Measurements from ENCODE around the gene TAS2R20. TPM values are rescaled to one million over a fixed set of nuclear protein-coding genes. Genes with fewer than 3 reads are reported as not detected.
A peak's percentile ranks its signal among the peaks of the same experiment; 100 is the strongest.
"Not testable (repeated sequence)": the region's sequence is repeated elsewhere in the genome, so short reads cannot be mapped to it uniquely, and the experiment has no call there.

The TAS2R20 gene
- total RNA-seq (2.2 and 3.3 TPM in 2 replicates), polyA plus RNA-seq (0.30 and 0.48 TPM in 2 replicates), polyA minus RNA-seq (6.9 and 10.5 TPM in 2 replicates), Bru-seq, nascent RNA (percentile 91 among the genes with signal in this experiment), BruChase-seq, experiment 1, labeled RNA remaining after a 6-hour chase (percentile 67 among the genes with signal in this experiment), BruChase-seq, experiment 2, labeled RNA remaining after a 2-hour chase (percentile 94 among the genes with signal in this experiment)
- polyA plus RNA-seq (2011; cell fraction: cytosol; rRNA removed), result 0.04 and 0.10 TPM in 2 replicates
- 6.5 and 6.7 TPM in 2 replicates for polyA plus RNA-seq (2011; cell fraction: nucleus; rRNA removed)
- polyA plus RNA-seq (2012), result 0.20 and 0.40 TPM in 2 replicates
- not detected for polyA minus RNA-seq (2011; cell fraction: cytosol; rRNA and poly(A)+ RNA removed)
- polyA minus RNA-seq (2011; cell fraction: nucleus; rRNA and poly(A)+ RNA removed), result 39.7 and 64.1 TPM in 2 replicates
- long read RNA-seq, result 0 reads

- FAIRE-seq (no peak), DNase-seq (ENCODE audit: low read depth, low spot score) (no peak)
- dilution Hi-C loops (cut with MboI; ENCODE audit: extremely low pct_ligation_motif_present, low sequenced_read_pairs) (no loop called here), intact Hi-C loops (cut with micrococcal nuclease) (no loop called here)
- H2AFZ ChIP-seq (ENCODE audit: low read depth, low read length), result no peak within 1 kb of the TSS
- H3K27ac ChIP-seq (ENCODE audit: insufficient read depth, low read depth, low read length), result no peak within 1 kb of the TSS
- no peaks in the 10 kb centered on the region for H3K79me2 ChIP-seq (ENCODE audit: control insufficient read depth, insufficient read depth, low read length)
- no peaks in the 10 kb centered on the region for H3K9me1 ChIP-seq (replicated peaks; ENCODE audit: control insufficient read depth, extremely low read depth, insufficient read depth, low read length)
- POLR2A ChIA-PET, result no interaction called here
- no peaks in the 10 kb centered on the region for H3K9me3 ChIP-seq (replicated peaks; ENCODE audit: control insufficient read depth, insufficient read depth, low read length)
- peaks cover 0 to 2% of the 10 kb centered on the region in 2 experiments for H3K36me3 ChIP-seq (ENCODE audit: control insufficient read depth in 2 of 2, extremely low read depth in 1 of 2, insufficient read depth in 2 of 2, low read length in 2 of 2)
- TF ChIP-seq JUN (IDR thresholded peaks at IDR 0.05; ENCODE audit: borderline replicate concordance, insufficient read depth, insufficient read length, low read depth) (no peak), CTCF (IDR thresholded peaks at IDR 0.05; ENCODE audit: extremely low read depth in 1 of 2, insufficient read depth in 1 of 2, low read depth in 1 of 2, low read length in 2 of 2) (no peak), POLR2AphosphoS5 (IDR thresholded peaks at IDR 0.05; ENCODE audit: insufficient read depth, low read depth, low read length) (no peak), GATA2 (IDR thresholded peaks at IDR 0.05; ENCODE audit: insufficient read depth, insufficient read length, low read depth, low read length) (no peak), MAX (IDR thresholded peaks at IDR 0.05; ENCODE audit: insufficient read depth, insufficient read length) (no peak), FOS (IDR thresholded peaks at IDR 0.05; ENCODE audit: borderline replicate concordance, insufficient read depth, low read length) (no peak), MYC (IDR thresholded peaks at IDR 0.05; ENCODE audit: low read depth, low read length) (no peak), EZH2 (IDR thresholded peaks at IDR 0.05; ENCODE audit: borderline replicate concordance, low read depth, low read length, severe bottlenecking) (no peak), POLR2A (IDR thresholded peaks at IDR 0.05; ENCODE audit: low read depth, low read length) (no peak)
- CTCF ChIA-PET, result no interaction called here
- no TSS peak for BruUV-seq (replicated peaks)
- no peak within 1 kb of the TSS for H3K9ac ChIP-seq (replicated peaks; ENCODE audit: extremely low read depth, insufficient read depth, low read length)
- no peaks in the 10 kb centered on the region for H4K20me1 ChIP-seq (replicated peaks; ENCODE audit: control insufficient read depth, extremely low read depth, insufficient read depth, low read length)
- H3K4me3 ChIP-seq (replicated peaks in 1 of 3; ENCODE audit: insufficient read depth in 1 of 3, low read depth in 1 of 3, low read length in 3 of 3), result no peak within 1 kb of the TSS
- no peaks in the 10 kb centered on the region for H3K4me1 ChIP-seq (ENCODE audit: control insufficient read depth, extremely low read depth, insufficient read depth, low read length)
- no peaks in the 10 kb centered on the region for H3K27me3 ChIP-seq (ENCODE audit: control insufficient read depth in 2 of 2, insufficient read depth in 2 of 2, low read length in 2 of 2)
- no peak within 1 kb of the TSS for H3K4me2 ChIP-seq (ENCODE audit: insufficient read depth, low read length)
These were observed at the start of gene TAS2R20 for GRCh38 chr12:10998204-10998603. TAS2R20 (minus strand) TSS chr12:10998304; CDS start chr12:10997875, 429 bp downstream.

- DNase-seq (ENCODE audit: low read depth, low spot score); H3K4me2 ChIP-seq (ENCODE audit: insufficient read depth, low read length); dilution Hi-C loops (cut with MboI; ENCODE audit: extremely low pct_ligation_motif_present, low sequenced_read_pairs); FAIRE-seq; H3K9me3 ChIP-seq (replicated peaks; ENCODE audit: control insufficient read depth, insufficient read depth, low read length); H4K20me1 ChIP-seq (replicated peaks; ENCODE audit: control insufficient read depth, extremely low read depth, insufficient read depth, low read length); intact Hi-C loops (cut with micrococcal nuclease); BruUV-seq (replicated peaks); POLR2A ChIA-PET; H3K9me1 ChIP-seq (replicated peaks; ENCODE audit: control insufficient read depth, extremely low read depth, insufficient read depth, low read length); H3K27me3 ChIP-seq (ENCODE audit: control insufficient read depth in 2 of 2, insufficient read depth in 2 of 2, low read length in 2 of 2); H2AFZ ChIP-seq (ENCODE audit: low read depth, low read length); H3K4me3 ChIP-seq (replicated peaks in 1 of 3; ENCODE audit: insufficient read depth in 1 of 3, low read depth in 1 of 3, low read length in 3 of 3); H3K9ac ChIP-seq (replicated peaks; ENCODE audit: extremely low read depth, insufficient read depth, low read length); H3K27ac ChIP-seq (ENCODE audit: insufficient read depth, low read depth, low read length); H3K36me3 ChIP-seq (ENCODE audit: control insufficient read depth in 2 of 2, extremely low read depth in 1 of 2, insufficient read depth in 2 of 2, low read length in 2 of 2); H3K4me1 ChIP-seq (ENCODE audit: control insufficient read depth, extremely low read depth, insufficient read depth, low read length); CTCF ChIA-PET; H3K79me2 ChIP-seq (ENCODE audit: control insufficient read depth, insufficient read depth, low read length): not testable (repeated sequence)
These were observed 43.3 kb upstream of the TAS2R20 start for GRCh38 chr12:11041366-11041765.

Measured in endothelial cell of umbilical vein (primary cell).